Stimulated activated effector memory CD8-positive, alpha-beta T cell treated with anti-CD3 and anti-CD28 coated beads, Interleukin-12 subunit alpha, Interleukin-12 subunit beta, amount 100 ng/mL, for 72 hours (primary cell): ENCODE results near the gene NFATC1.

ENCODE experiments used
- ATAC-seq: fragments of 150-1000 bp; cut with Tn5 transposase; 2 replicates; pipeline ENCODE4 v1.10.0; 2021
- DNase-seq, 2 donors: peaks; one replicate each; pipeline ENCODE4 v3.0.0; 2021 to 2022; ENCODE audit warnings: low spot score in 2 of 2
- H3K27ac Mint-ChIP-seq: one replicate; pipeline ENCODE4 v1.8.0; 2022; ENCODE audit warnings: mild to moderate bottlenecking, mixed read lengths
- H3K36me3 Mint-ChIP-seq: one replicate; pipeline ENCODE4 v1.8.0; 2022; ENCODE audit warnings: mild to moderate bottlenecking, mixed read lengths
- H3K4me1 Mint-ChIP-seq: one replicate; pipeline ENCODE4 v1.8.0; 2022; ENCODE audit warnings: mixed read lengths
- H3K4me3 Mint-ChIP-seq: one replicate; pipeline ENCODE4 v1.8.0; 2022; ENCODE audit warnings: mild to moderate bottlenecking, mixed read lengths
- H3K9me3 Mint-ChIP-seq: one replicate; pipeline ENCODE4 v1.8.0; 2022; ENCODE audit warnings: mixed read lengths

Gene NFATC1

DNA sequence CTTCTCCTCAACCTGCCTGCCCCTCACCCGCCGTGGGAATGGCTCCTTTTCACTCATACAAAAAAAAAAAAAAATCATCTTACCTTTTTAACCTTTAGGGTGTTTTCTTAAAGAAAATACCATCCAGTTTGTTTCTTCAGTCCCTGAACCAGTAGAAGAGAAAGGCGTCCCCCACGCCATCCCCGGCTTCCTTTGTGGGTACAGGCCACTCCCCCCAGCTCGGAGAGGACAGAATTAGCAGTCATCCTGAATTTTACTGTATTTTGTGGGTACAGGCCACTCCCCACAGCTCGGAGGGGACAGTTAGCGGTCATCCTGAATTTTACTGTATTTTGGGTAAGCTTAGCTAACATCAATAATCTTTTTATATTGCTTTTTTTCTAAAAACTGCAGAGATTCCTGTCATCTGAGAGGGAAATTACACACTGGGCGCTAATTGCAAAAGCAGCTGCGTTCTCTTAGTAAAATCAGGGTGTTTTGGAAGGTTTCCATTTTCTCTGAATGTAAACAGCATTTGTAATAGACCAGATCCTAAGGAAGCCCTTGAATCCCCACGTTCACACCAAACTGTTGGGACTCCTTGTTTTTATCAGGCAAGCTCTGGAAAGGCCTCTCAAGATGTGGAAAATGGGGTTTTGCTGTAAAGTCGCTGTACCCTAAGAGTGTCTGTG lies 72.5 kb downstream of the NFATC1 start:
- DNase-seq (no peak), ATAC-seq (no peak)
- H3K9me3 Mint-ChIP-seq, result no peaks in the 10 kb centered on the region
- peaks cover 10% of the 10 kb centered on the region for H3K4me1 Mint-ChIP-seq
- no peak overlapping the region for H3K4me3 Mint-ChIP-seq
- H3K27ac Mint-ChIP-seq, result no peak overlapping the region
- H3K36me3 Mint-ChIP-seq, result peaks cover 90% of the 10 kb centered on the region

DNA sequence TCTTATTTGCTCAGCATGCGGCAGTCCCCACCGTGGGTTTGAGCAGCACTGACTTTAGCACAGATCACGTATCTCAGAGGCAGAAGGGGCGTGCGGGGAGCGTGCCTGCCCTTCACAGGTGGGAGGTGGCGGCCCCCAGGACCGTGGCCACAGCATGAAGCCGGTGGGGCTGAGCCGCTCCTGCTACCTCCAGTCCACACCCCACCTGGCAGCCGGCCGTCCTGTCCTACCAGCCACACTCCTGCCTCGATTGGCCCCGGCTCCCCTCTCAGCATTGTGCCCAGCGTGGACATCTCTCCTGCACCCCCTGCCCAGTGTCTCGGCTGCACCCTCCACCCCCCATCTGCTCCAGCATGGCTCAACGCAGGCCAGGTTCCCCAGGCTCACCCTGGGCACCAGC lies 73.6 kb downstream of the NFATC1 start:
- H3K4me3 Mint-ChIP-seq, result no peak overlapping the region
- DNase-seq, result no peak
- H3K36me3 Mint-ChIP-seq, result peaks cover 80% of the 10 kb centered on the region
- H3K27ac Mint-ChIP-seq, result no peak overlapping the region
- H3K4me1 Mint-ChIP-seq, result peaks cover 10% of the 10 kb centered on the region
- no peaks in the 10 kb centered on the region for H3K9me3 Mint-ChIP-seq
- ATAC-seq, result no peak

DNA sequence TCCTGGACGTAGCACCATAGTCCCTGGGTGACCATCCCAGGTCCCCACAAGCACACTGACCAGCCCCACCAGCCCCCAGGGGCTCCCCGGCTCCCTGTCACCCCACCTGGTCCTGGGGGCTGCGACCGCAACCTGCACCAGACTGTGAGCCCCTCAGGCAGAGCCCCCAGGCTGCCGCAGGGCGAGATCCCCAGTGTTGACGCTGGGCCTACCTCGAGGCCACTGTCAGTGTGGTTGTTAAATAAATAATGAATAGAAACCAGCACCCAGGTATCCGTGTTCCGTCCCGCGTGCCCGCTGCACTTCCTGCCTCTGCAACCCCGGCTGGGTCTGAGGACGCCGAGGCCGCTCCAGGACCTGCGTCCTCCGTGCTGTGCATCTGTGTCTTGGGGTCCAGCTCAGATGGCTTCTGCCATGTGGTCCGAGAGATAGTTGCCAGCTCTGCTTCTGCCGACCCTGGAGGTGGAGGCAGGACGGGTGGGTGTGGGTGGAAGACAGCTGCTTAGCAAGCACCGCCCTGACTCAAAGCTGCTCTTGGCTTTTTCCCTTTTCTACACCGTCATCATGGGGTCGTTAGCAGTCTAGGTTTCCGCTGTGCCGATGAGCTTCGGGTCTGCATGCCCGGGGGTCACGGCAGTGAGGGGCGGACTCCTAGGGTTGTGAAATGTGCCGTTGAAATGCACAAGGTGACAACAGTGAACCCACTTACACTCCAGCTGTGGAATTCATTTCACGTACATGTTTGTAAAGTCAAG lies 74.2 kb downstream of the NFATC1 start:
- H3K4me1 Mint-ChIP-seq, result peaks cover 8% of the 10 kb centered on the region
- no peaks in the 10 kb centered on the region for H3K9me3 Mint-ChIP-seq
- H3K36me3 Mint-ChIP-seq, result peaks cover 76% of the 10 kb centered on the region
- H3K27ac Mint-ChIP-seq, result peak overlapping the region; percentile 43
- ATAC-seq, result no peak
- no peak for DNase-seq
- no peak overlapping the region for H3K4me3 Mint-ChIP-seq

DNA sequence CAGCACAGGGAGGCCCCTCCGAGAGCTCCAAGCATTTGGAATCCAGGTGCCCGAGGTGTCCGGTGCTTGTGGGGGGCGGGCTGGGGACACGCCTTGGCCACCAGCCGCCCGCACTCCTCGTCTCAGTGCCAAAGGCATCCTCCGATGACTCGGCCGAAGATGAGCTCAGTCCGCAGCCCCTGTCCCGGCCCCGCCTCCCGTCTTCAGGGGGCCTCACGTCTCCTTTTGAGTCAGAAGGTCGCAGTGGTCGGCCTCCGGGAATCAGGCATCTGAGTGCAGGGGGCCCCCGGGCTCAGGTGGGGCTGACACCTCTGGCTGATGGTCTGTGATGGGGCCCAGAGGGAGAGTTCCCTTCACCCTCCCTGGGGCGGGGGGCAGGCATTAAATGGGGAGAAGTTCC lies 74.8 kb downstream of the NFATC1 start:
- DNase-seq (no peak), ATAC-seq (no peak)
- Mint-ChIP-seq H3K27ac (peak overlapping the region; percentile 43), H3K4me3 (no peak overlapping the region), H3K9me3 (no peaks in the 10 kb centered on the region), H3K36me3 (peaks cover 72% of the 10 kb centered on the region), H3K4me1 (peaks cover 2% of the 10 kb centered on the region)

DNA sequence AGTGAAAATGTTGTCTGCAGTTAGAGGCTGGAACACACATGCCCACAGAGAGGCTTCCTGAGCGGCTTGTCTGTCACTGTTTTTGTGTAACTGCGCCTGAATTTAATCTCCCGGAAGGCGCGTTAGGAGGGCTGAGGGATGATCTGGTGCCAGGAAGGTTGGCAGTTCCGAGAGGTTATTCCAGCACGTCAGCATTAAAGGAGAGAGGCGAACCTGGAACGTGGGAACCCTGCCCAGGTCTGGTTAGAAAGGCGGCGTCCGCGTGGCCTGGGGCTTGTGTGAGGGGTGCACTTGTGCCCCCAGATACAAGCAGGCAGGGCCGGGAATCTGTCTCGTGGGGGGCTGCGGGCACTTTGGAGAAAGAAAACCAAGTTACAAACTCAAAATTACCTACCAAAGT lies 75.3 kb downstream of the NFATC1 start:
- Mint-ChIP-seq H3K27ac (peak overlapping the region; percentile 43), H3K4me1 (no peaks in the 10 kb centered on the region), H3K9me3 (no peaks in the 10 kb centered on the region), H3K4me3 (no peak overlapping the region), H3K36me3 (peaks cover 70% of the 10 kb centered on the region)
- ATAC-seq, result no peak
- DNase-seq, result no peak

DNA sequence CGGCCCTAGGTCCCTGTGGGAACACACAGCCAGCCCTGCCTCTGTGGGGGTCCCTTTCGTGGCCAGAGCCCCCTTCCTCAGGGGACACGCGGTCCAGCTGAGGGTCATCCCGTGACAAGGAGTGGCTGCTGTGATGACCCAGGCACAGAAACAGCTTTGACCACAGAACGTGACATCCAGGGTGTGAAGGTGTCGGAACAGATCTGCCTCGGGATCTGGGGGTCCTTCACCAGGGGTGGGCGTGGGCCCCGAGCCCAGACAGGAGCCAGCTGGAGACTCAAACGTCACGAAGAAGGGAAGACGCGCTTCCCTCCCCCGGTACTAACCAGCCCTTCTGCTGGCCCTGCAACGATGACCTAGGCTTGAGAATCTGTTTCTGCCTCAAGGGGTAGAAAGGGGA lies 75.9 kb downstream of the NFATC1 start:
- Mint-ChIP-seq H3K4me3 (no peak overlapping the region), H3K9me3 (no peaks in the 10 kb centered on the region), H3K27ac (no peak overlapping the region), H3K4me1 (no peaks in the 10 kb centered on the region), H3K36me3 (peaks cover 71% of the 10 kb centered on the region)
- no peak for ATAC-seq
- DNase-seq, result no peak

DNA sequence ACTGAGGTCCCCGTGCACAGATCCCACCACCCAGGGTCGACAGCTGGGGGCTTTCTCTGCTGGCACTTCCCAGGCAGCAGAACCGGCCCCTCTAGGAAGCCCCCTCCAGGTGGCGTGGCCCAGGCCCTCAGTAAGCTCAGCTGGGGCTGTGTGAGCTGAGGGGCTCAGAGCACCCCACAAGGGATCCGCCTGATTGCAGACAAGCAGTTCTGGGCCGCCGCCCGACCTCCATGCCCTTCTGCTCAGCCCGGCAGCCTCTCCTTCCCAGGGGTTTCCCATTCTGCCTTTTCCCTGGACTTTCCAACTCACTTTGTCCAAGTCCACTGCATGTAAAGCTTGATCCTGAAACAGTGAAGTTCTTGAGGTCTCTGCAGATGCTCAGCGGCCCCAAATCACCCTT lies 76.4 kb downstream of the NFATC1 start:
- Mint-ChIP-seq H3K9me3 (no peaks in the 10 kb centered on the region), H3K4me1 (no peaks in the 10 kb centered on the region), H3K36me3 (peaks cover 66% of the 10 kb centered on the region), H3K27ac (no peak overlapping the region), H3K4me3 (no peak overlapping the region)
- DNase-seq (no peak), ATAC-seq (no peak)

DNA sequence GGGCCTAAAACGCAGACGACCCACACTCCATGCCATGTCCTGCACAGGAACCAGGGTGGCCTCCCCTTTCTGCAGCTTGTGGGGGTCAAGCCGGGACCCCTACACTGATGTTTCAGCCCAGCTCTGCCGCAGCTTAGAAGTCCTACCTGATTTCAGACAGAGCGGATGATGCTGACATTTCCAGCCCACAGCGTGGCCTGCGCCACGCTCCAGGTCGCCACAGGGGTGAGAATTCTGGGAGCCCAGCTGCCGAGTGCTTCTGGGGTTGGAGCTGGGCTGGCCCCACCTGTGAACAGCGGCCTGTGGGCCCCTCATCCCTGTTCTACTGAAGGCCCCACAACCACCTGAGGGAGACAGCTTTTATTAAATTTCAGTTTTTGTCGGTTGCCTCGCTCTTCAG lies 77.2 kb downstream of the NFATC1 start:
- H3K27ac Mint-ChIP-seq, result no peak overlapping the region

DNA sequence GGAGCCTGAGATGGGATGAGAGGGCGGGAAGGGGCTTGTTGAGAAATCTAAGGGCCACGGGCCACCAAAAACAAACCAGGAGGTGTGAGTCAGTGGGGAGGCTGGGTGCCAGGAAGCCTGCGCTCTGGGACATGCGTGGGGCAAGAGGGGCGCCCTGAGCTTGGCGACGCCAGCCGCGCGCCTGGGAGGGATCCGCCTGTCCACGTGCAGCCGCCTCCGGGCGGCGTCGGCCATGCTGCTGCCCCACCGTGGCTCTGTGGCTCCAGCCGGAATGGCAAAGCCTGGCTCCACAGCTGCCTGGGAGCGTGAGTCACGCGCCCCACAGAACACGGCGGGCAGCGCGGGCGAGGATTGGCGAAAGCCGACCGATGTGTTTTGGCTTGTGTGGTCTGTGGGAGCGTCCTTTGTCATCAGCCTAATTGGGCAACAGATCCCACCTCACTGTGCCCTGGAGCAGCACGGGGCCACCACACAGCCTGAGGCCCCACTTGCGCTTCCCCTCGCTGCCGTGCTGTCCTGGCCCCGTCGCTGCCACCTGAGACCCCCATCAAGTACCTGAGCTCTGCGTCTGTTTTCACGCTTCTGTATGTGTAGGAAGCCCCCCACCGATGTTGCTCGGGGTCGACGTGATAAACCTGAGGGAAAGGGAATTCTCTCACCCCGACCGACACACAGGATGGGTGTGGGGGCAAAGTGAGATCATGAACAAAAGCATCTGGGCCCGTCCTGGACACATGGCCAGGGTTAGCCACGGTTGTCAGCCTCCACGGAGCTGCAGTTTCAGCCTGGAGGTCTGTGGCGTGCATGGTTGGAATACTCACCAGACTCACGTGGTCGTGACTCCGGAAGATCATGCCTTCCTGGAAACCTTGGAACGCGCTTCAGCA lies 80.5 kb downstream of the NFATC1 start:
- no peak overlapping the region for H3K27ac Mint-ChIP-seq
- no peaks in the 10 kb centered on the region for H3K4me1 Mint-ChIP-seq
- H3K36me3 Mint-ChIP-seq, result peaks cover 29% of the 10 kb centered on the region
- H3K4me3 Mint-ChIP-seq, result no peak overlapping the region
- H3K9me3 Mint-ChIP-seq, result no peaks in the 10 kb centered on the region
- no peak for DNase-seq
- ATAC-seq, result no peak

More for the DNA sequence above, 77.2 kb downstream of the NFATC1 start:
- DNase-seq (no peak), ATAC-seq (no peak)
- no peaks in the 10 kb centered on the region for H3K4me1 Mint-ChIP-seq
- no peaks in the 10 kb centered on the region for H3K9me3 Mint-ChIP-seq
- H3K4me3 Mint-ChIP-seq, result no peak overlapping the region
- H3K36me3 Mint-ChIP-seq, result peaks cover 58% of the 10 kb centered on the region

DNA sequence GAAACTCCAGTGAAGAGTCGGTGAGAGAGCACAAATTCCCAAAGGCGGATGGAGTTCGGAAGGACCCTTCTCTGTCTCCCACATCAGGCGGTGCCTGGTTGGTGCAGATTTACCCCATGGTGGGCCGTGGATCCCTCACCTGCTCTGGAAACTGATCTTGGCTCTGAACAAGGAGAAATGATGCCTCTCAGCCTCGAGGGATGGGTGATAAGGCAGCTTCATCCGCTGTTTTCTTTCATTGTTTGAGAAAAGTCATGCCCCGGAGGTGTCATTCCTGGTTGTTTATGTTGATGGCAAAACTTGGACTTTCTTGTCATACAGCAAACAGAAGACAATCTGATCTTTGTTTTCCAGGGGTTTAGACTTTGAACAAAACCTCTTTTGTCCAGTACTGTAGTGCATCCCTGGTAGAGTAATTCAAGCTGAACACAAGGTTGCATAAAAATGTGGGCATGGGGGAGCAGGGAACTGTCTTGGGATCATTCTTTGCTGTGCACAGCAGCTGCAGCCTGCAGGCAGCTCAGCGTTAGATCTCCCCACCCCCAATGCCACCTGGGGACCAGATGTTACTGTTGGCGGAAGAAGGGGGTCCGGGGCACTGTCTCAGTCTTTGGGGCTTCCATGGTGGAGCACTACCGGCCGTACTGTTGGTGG lies 81.3 kb downstream of the NFATC1 start:
- Mint-ChIP-seq H3K4me3 (no peak overlapping the region), H3K27ac (peak overlapping the region; percentile 50), H3K4me1 (no peaks in the 10 kb centered on the region), H3K9me3 (no peaks in the 10 kb centered on the region), H3K36me3 (peaks cover 21% of the 10 kb centered on the region)
- DNase-seq (no peak), ATAC-seq (no peak)

DNA sequence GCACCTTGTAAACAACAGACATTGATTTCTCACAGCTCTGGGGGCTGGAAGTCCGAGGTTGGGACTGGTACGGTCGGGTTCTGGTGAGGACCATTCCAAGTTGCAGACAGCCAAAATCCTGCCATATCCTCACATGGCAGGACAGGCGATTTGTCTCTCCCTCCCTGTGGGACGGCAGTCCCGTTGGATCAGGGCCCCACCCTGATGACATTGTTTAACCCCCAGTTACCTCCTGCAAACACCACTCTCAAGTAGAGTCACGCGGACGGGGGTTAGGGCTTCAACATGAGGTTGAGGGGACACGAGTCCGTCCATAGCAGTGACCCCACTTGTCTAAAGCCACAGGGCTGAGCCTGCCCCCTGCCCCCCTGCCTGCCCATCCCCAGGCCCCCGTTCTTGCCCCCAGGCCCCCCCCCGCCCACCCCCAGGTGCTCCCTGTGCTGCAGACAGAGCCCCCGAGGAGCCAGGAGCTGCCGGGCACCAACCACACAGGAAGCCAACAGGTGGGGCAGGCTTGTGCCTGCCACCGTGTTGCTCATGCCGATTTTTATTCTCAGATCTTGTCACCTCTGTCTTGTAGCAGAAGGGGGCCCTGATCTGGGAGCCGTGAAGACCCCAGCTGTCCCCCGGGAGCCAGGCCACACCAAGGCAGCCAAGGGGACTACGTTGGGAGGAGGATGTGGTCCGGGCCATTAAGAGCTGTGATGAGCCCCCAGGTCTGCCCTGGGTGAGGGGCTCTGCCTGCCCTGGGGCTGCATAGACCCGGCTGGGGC lies 82.2 kb downstream of the NFATC1 start:
- peaks cover 13% of the 10 kb centered on the region for H3K36me3 Mint-ChIP-seq
- H3K4me3 Mint-ChIP-seq, result no peak overlapping the region
- H3K27ac Mint-ChIP-seq, result peak overlapping the region; percentile 63
- ATAC-seq (no peak), DNase-seq (no peak)
- no peaks in the 10 kb centered on the region for H3K9me3 Mint-ChIP-seq
- H3K4me1 Mint-ChIP-seq, result no peaks in the 10 kb centered on the region

DNA sequence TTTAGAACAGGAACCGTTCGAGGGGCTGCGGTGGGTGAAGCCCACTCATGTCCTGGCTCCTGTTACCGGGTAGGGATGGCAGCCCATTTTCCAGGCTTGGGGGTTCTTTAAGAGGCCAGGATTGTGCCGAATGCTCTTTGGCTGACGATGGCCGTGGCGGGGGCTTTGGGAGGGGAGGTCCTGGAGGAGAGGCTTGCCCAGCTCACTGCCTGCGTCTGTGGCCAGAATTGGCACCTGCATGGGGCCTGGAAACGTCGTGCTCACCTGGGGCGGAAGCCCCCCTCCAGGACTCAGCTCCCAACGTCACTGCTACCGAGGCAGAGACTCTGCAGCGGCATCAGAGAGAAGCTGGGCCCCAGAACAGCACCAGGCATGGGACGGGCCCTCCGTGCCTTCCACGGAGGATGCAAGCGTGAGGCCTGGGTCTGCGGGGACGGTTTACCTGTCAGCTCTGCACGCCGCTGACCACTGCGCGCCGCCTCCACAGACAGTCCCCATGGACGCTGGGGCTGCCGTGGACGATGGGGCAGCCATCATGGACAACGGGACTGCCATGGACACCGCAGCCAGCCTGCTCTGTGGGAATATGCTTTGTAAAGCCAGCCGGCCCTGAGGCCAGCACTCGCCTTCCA lies 82.9 kb downstream of the NFATC1 start:
- H3K36me3 Mint-ChIP-seq, result peaks cover 11% of the 10 kb centered on the region
- no peaks in the 10 kb centered on the region for H3K4me1 Mint-ChIP-seq
- ATAC-seq (no peak), DNase-seq (no peak)
- H3K27ac Mint-ChIP-seq, result peak overlapping the region; percentile 63
- no peaks in the 10 kb centered on the region for H3K9me3 Mint-ChIP-seq
- no peak overlapping the region for H3K4me3 Mint-ChIP-seq

DNA sequence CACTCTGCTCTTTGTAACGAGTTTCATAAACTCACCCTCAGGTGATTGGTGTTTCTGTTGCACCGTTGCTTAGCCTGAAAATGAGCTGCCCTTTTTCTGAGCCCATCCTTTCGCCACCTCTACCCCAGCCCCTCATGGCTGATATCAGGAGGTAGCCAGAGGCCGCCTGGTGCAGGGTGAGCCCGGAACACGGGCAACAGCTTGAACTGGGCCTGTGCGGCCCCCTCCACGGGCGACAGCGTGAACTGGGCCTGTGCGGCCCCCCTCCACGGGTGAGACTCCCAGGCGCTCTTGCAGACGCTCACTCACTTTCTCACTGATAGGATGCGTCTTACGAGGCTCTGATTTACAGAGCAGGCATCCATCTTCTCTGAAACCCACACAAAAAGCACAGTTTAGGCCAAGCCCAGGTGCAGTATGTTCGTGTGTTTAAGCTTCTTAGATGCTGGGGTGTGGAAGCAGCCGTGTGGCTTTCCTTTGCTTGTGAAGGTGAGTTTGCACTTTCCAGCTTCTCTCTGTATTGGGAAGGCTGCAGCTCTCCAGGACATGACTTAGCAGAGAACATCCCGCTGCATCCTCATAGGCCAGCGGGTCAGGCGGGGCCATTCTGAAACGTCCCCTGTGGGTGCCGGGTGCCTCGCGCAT lies 83.5 kb downstream of the NFATC1 start:
- no peak overlapping the region for H3K4me3 Mint-ChIP-seq
- H3K36me3 Mint-ChIP-seq, result peaks cover 12% of the 10 kb centered on the region
- H3K9me3 Mint-ChIP-seq, result no peaks in the 10 kb centered on the region
- no peak for ATAC-seq
- H3K27ac Mint-ChIP-seq, result no peak overlapping the region
- DNase-seq, result no peak
- peaks cover under 1% of the 10 kb centered on the region for H3K4me1 Mint-ChIP-seq

DNA sequence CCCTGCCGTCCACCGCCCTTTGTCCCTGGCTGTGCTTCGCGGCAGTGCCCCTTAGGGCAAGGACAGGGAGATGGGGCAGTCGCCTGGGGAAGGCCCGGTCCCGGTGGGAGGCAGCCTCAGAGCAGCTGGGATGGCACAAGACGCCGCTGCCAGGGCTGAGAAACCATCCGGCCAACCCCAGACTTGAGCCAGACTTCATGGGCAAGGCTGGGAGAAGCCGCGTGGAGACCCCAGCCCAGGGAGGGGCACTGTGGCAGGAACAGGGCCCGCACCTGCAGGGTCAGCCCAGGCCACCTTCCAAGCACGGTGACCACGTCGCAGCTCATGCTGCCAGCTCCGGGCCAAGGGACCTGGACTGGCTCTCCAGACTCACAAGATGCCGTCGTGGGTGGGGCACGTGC lies 84.0 kb downstream of the NFATC1 start:
- Mint-ChIP-seq H3K4me3 (no peak overlapping the region), H3K36me3 (peaks cover 17% of the 10 kb centered on the region), H3K4me1 (peaks cover 5% of the 10 kb centered on the region), H3K9me3 (no peaks in the 10 kb centered on the region), H3K27ac (no peak overlapping the region)
- DNase-seq, result no peak
- no peak for ATAC-seq
